Stimulated activated memory B cell treated with anti-CD40 and anti-IgM and Interleukin-4, amounts not matched to agents 10 μg/mL and 1 μg/mL and 100 μg/mL, for 72 hours (primary cell): Measurements from ENCODE around the gene IFRD2.
"Not testable (repeated sequence)": the region's sequence is repeated elsewhere in the genome, so short reads cannot be mapped to it uniquely, and the experiment has no call there.

ENCODE experiments used
- ATAC-seq: fragments of 150-1000 bp; cut with Tn5 transposase; 2 replicates; pipeline ENCODE4 v1.10.0; 2021
- H3K27ac Mint-ChIP-seq: one replicate; pipeline ENCODE4 v1.8.0; 2022; ENCODE audit warnings: mild to moderate bottlenecking, mixed read lengths
- H3K27me3 Mint-ChIP-seq: one replicate; pipeline ENCODE4 v1.8.0; 2022; ENCODE audit warnings: mixed read lengths
- H3K36me3 Mint-ChIP-seq: one replicate; pipeline ENCODE4 v1.8.0; 2022; ENCODE audit warnings: mixed read lengths
- H3K4me1 Mint-ChIP-seq: one replicate; pipeline ENCODE4 v1.8.0; 2022; ENCODE audit warnings: mixed read lengths
- H3K4me3 Mint-ChIP-seq: one replicate; pipeline ENCODE4 v1.8.0; 2022; ENCODE audit warnings: mild to moderate bottlenecking, moderate library complexity, mixed read lengths
- H3K9me3 Mint-ChIP-seq: one replicate; pipeline ENCODE4 v1.8.0; 2022; ENCODE audit warnings: mixed read lengths

Gene IFRD2

DNA sequence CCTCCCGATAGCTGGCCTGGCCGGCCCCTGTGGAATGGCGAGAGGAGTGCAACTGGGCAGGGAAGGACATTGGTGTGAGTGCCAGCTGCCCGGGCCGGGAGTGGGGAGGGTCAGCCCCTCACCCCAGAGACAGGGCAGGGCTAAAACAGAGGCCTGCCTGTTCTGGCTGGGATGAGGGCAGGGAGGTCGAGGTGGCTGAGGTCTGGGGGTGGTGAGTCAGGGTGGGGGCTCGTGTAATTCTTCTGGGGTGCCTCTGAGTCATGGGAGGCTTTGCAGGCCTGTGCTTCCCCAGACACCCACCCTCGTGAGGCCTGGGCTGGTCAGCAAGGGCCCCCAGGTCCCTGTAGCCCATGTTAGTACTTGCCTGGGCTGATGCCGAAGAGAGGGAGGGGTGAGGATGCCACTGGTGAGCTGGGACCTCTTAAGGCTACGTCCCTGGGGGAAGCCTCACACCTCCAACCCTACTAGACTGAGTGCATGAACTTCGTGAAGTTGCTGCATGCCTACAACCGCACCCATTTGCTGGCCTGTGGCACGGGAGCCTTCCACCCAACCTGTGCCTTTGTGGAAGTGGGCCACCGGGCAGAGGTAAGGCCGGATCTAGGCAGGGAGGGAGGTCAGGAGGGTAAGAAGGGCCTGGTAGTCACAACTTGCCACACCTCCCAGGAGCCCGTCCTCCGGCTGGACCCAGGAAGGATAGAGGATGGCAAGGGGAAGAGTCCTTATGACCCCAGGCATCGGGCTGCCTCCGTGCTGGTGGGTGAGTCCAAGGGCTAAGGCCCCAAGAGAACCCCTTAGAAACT is 21.6 kb downstream of the IFRD2 start:
- Mint-ChIP-seq H3K27ac (no peak overlapping the region), H3K9me3 (no peaks in the 10 kb centered on the region), H3K27me3 (peaks cover 29% of the 10 kb centered on the region), H3K4me1 (peaks cover 35% of the 10 kb centered on the region), H3K36me3 (no peaks in the 10 kb centered on the region), H3K4me3 (no peak overlapping the region)
- no peak for ATAC-seq

DNA sequence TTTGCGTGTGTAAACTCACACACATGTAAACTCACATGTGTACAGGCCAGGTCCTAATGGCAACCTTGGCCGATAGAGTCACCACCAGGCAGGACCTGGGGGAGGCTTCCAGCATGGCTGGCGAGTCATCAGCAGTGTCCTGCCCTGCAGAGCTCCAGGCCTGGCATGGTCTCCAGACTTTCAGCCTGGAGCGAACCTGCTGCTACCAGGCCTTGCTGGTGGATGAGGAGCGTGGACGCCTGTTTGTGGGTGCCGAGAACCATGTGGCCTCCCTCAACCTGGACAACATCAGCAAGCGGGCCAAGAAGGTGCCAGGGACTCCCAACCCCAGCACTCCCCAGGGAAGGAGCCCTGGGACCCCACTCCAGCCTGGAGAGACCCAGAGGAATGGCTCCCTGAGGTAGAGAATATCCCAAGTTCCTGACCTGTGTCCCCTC is 22.2 kb downstream of the IFRD2 start:
- no peak overlapping the region for H3K4me3 Mint-ChIP-seq
- peaks cover 29% of the 10 kb centered on the region for H3K4me1 Mint-ChIP-seq

DNA sequence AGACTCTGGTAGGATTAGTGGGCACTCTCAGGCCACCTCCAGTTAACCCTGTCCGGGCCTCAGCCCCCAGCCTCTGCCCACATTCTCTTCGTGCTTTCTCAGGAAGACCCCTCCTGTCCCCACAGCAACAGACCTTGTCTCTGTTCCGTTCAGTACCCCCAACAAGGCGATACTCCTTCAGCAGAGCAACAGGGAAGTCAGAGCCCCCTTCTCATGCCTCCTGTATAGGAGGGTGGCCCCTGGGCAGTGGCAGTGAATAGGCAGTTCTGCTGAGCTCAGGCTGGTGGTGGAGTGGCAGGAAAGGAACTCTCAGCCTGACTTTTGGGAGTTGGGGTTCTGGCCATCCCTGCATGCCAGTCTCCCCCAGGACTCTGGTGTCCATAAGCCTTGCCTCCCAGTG is 22.8 kb downstream of the IFRD2 start:
- H3K36me3 Mint-ChIP-seq: no peaks in the 10 kb centered on the region
- no peaks in the 10 kb centered on the region for H3K9me3 Mint-ChIP-seq
- H3K4me1 Mint-ChIP-seq: peaks cover 23% of the 10 kb centered on the region
- no peak overlapping the region for H3K4me3 Mint-ChIP-seq
- H3K27ac Mint-ChIP-seq: no peak overlapping the region
- peaks cover 19% of the 10 kb centered on the region for H3K27me3 Mint-ChIP-seq
- no peak for ATAC-seq

More for the DNA sequence above, 22.2 kb downstream of the IFRD2 start:
- Mint-ChIP-seq H3K36me3 (no peaks in the 10 kb centered on the region), H3K9me3 (no peaks in the 10 kb centered on the region), H3K27ac (no peak overlapping the region), H3K27me3 (peaks cover 22% of the 10 kb centered on the region)
- ATAC-seq: no peak

DNA sequence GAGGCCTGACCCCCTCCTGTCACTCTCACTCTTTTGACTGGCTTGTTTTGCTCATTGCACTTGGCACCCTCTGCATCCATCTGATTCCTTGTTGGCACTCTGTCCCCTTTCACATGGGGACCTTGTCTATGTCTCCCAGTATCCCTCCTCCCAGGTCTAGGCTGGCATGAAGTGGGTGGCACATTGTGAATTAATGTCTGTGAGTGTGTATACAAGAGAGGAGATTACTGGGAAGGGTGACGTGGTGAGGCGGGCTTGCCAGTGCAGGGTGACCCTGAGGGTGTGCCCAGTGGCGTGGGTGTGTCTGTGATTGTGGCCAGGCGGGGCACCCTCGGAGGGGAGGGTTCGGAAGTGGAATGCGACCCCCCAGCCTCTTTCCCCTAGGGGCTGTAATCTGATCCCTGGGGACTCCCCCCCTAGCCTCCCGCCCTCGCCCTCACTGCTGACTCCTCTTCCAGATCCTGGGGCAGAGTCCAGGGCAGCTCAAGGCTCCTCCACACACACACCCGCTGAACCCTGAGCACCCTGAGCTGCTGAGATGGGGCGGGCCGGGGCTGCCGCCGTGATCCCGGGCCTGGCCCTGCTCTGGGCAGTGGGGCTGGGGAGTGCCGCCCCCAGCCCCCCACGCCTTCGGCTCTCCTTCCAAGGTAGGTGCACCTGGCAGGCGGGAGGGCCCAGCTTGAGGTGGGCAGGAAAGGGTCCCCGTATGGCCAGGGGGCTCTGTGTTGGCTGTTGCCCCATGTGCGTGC is 23.4 kb downstream of the IFRD2 start, which contains the start of gene SEMA3B:
TSS of gene SEMA3B (plus strand) at position 445 of the 749 bp plus-strand sequence. CDS start at position 539, 94 bp downstream.
- Mint-ChIP-seq H3K36me3 (no peaks in the 10 kb centered on the region), H3K27ac (no peak within 1 kb of the TSS), H3K9me3 (no peaks in the 10 kb centered on the region), H3K4me3 (no peak within 1 kb of the TSS), H3K4me1 (peaks cover 17% of the 10 kb centered on the region), H3K27me3 (peaks cover 19% of the 10 kb centered on the region)
- no peak for ATAC-seq

DNA sequence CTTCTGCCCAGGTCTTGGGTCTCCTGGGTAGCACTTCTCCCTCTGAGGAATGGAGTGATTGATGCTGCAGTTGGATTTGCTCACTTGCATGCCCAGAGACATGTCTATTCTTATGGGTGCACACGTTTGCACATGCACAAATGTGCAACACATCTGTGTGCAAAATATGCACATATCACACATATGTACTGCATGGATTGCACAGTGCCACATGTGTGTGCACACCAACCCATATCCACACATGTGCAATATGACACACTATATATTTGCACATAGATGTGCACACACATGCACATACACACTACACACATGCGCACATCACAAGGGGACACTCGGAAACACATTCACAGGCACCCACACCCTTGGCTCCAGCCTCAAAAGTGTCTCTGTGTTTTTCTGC is 24.0 kb downstream of the IFRD2 start:
- peaks cover 15% of the 10 kb centered on the region for H3K27me3 Mint-ChIP-seq
- no peak for ATAC-seq
- peaks cover 14% of the 10 kb centered on the region for H3K4me1 Mint-ChIP-seq
- no peaks in the 10 kb centered on the region for H3K9me3 Mint-ChIP-seq
- H3K36me3 Mint-ChIP-seq: no peaks in the 10 kb centered on the region
- H3K4me3 Mint-ChIP-seq: no peak overlapping the region
- H3K27ac Mint-ChIP-seq: no peak overlapping the region

DNA sequence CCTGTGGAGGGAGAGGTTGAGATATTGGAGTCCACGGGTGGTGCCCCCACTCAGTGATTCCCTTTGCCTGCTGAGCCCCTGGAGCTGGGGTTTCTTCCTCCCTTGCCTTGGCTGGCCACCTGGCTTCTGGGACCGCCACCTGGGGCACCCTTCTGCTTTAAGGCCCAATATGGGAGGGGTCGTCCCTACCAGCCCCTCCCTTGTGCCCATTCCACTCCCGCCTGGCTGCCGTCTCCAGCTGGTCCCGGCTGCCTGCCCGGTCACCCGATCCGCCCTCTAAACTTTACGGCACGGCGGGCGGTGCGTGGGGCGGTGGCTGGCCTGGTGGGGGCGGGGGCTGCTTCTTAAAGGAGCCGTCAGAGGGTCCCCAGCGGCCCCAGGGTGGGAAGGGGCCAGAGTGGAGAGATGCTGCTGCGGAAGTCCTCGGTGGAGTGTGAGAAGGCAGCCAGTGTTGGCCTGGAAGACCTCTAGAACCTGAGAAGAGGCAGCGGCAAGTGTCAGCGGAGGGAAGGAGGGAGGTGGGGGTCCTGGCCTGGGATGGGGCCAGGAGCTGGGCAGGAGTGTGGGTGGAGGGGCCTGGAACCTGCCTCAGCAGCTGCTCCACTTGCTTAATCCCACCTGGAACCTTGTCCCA is 24.8 kb downstream of the IFRD2 start:
- no peaks in the 10 kb centered on the region for H3K36me3 Mint-ChIP-seq
- peaks cover 9% of the 10 kb centered on the region for H3K4me1 Mint-ChIP-seq

DNA sequence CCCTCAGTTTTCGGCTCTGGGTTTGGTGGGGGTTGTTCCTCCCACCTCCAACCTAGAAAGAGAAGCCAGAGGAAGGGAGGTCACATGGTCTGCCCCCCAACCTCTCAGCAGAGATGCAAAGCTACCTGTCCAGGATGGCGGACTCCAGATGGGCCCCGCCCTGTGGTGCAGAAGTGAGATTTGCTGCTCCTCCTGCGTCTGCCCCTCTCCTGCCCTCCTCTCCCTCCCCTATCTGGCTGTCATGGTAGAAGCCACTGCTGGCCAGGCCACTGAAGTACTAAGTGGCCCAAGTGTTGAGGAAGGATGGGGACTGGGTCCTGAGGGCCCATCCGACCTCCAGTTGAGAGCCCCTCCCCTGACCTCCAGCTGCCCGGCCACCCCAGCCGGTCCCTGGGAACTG is 25.4 kb downstream of the IFRD2 start:
- no peak overlapping the region for H3K27ac Mint-ChIP-seq
- no peaks in the 10 kb centered on the region for H3K36me3 Mint-ChIP-seq
- H3K27me3 Mint-ChIP-seq: peaks cover 9% of the 10 kb centered on the region
- H3K4me3 Mint-ChIP-seq: no peak overlapping the region
- ATAC-seq: no peak
- H3K4me1 Mint-ChIP-seq: peaks cover 6% of the 10 kb centered on the region
- no peaks in the 10 kb centered on the region for H3K9me3 Mint-ChIP-seq

More for the DNA sequence above, 24.8 kb downstream of the IFRD2 start:
- ATAC-seq: no peak
- H3K27ac Mint-ChIP-seq: no peak overlapping the region
- no peaks in the 10 kb centered on the region for H3K9me3 Mint-ChIP-seq
- H3K27me3 Mint-ChIP-seq: peaks cover 9% of the 10 kb centered on the region
- H3K4me3 Mint-ChIP-seq: no peak overlapping the region

DNA sequence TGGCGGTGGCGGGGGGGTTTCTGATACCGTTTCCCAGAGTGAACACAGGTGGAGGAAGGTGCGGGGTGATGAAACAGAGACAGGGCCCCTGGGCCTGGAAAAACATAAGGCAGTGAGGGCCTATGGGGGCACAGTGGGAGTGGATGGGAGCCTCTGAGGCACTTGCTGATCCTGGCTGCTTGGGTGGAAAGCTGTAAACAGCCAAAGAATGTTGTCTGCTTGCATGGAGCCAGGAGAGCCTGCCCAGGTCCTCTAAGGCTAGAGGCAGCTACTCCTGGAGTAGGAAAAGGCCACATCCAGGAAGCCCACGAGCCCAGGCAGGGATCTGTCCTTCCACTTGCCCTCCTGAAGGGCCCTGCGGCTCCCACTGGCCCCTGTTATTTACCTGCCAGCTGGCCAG is 26.2 kb downstream of the IFRD2 start:
- H3K36me3 Mint-ChIP-seq: no peaks in the 10 kb centered on the region
- H3K4me1 Mint-ChIP-seq: no peaks in the 10 kb centered on the region
- no peaks in the 10 kb centered on the region for H3K9me3 Mint-ChIP-seq
- no peak overlapping the region for H3K4me3 Mint-ChIP-seq
- H3K27me3 Mint-ChIP-seq: peaks cover 9% of the 10 kb centered on the region
- no peak overlapping the region for H3K27ac Mint-ChIP-seq
- no peak for ATAC-seq

DNA sequence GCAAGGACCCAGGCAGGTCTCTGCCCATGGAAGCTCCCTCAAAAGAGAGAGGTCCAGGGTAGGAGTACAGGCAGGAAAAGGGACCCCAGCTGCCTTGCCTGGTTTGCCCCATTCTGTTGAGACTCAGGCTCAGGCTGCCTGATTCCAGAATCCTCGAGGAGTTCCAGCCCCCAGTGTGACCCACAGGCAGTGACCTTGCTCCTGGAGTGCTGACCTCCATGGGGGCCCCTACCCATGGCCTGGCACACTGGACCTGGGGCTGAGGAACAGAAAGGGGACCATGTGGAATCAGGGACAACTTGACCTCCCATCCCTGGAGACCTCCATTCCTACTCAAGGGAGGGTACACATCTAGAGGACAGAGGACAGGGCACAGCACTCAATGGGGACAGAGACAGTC is 26.7 kb downstream of the IFRD2 start:
- Mint-ChIP-seq H3K27ac (no peak overlapping the region), H3K27me3 (peaks cover 9% of the 10 kb centered on the region), H3K9me3 (no peaks in the 10 kb centered on the region), H3K4me1 (peaks cover 2% of the 10 kb centered on the region), H3K4me3 (no peak overlapping the region), H3K36me3 (no peaks in the 10 kb centered on the region)
- no peak for ATAC-seq

DNA sequence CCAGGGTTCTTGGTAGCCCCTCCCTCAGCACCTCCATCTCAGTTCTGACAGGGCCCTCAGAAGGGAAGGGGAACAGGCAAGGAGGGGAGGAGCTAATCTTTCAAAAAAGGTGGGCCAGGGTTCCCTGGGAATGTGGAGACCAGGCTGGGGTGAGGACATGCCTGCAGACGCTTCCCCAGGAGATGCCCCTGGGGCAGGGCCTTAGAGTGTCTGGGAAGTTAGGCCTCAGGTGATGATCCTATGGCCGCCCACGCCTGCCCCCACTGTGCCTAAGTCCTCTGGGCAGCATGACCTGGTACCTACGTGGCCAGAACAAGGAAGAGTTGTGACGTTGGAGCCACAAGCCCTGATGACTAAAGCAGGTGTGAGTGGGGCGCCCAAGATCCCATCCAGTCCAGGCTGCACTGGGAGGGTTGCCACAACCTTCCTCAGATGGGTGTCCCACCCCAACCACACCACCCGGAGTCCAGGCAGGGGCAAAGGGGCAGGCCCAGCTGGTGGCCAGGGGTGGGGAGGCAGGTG is 27.2 kb downstream of the IFRD2 start:
- peaks cover 4% of the 10 kb centered on the region for H3K4me1 Mint-ChIP-seq
- no peak for ATAC-seq

DNA sequence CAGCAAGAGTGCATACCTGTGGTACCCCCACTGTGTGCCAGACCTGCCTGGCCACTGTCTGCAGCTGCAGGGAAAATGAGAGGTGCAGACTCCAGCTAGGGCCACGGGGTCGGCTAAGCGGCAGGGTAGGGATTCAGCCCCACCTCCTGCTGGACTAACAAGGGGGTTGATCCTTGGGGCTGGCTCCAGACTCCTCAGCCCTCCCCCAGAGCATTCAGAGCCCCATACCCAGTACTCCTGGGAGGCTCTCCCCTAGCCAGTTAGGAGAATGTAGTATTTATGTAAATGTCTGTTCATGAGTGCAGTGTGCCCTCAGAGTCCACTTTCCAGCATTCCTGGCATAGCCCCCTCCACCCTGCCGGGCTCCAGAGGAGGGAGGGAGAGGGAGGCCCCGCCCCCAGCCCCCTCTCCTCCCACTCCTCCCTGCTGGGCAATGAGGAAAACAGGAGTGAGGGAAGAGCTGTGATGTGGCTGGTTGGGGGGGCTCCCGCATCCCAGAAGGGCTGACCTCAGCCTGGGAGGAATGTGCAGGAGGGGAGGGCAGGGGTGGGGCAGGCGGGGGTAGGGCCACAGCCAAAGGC is 27.8 kb downstream of the IFRD2 start:
- no peak overlapping the region for H3K4me3 Mint-ChIP-seq
- H3K36me3 Mint-ChIP-seq: no peaks in the 10 kb centered on the region
- ATAC-seq: no peak
- H3K27ac Mint-ChIP-seq: peak overlapping the region; percentile 37
- peaks cover 10% of the 10 kb centered on the region for H3K4me1 Mint-ChIP-seq
- peaks cover 9% of the 10 kb centered on the region for H3K27me3 Mint-ChIP-seq
- no peaks in the 10 kb centered on the region for H3K9me3 Mint-ChIP-seq

More for the DNA sequence above, 27.2 kb downstream of the IFRD2 start:
- Mint-ChIP-seq H3K36me3 (no peaks in the 10 kb centered on the region), H3K27ac (no peak overlapping the region), H3K9me3 (no peaks in the 10 kb centered on the region), H3K27me3 (peaks cover 9% of the 10 kb centered on the region), H3K4me3 (no peak overlapping the region)

DNA sequence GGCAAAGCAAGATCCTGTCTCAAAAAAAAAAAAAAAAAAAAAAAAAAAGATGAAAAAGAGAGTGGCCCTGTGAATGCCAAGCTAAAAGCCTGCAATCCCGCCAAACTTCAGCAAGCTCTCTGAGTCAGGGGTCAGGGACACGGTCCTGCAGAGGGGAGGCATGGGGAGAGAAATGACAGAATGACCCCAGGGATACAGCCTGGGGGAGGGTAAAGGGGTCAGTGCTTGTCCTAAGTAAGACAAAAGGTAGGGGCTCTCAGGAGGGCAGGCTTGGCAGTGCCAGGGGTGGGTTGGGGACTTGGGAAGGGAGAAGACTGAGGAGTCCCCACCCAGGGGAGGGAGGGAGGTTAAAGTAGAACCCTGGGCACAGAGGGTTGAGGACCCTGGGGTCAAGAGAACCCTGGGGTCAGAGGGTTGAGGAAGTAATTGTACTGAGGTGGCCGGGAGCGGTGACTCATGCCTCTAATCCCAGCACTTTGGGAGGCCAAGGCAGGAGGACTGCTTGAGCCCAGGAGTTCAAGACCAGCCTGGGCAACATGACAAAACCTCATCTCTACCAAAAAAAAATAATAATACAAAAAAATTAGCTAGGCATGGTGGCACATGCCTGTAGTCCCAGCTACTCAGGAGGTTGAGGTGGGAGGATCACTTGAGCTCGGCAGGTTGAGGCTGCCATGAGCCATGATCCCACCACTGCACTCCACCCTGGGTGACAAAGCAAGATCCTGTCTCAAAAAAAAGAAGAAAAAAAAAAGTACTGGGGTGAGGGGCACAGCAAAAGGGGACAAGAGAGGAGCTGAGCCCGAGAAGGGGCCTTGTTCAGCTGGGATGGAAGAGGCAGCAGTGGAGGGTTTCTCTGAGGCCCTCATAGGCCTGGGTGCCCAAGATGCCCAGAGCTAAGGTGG is 28.5 kb downstream of the IFRD2 start:
- peak overlapping the region; percentile 37 for H3K27ac Mint-ChIP-seq

DNA sequence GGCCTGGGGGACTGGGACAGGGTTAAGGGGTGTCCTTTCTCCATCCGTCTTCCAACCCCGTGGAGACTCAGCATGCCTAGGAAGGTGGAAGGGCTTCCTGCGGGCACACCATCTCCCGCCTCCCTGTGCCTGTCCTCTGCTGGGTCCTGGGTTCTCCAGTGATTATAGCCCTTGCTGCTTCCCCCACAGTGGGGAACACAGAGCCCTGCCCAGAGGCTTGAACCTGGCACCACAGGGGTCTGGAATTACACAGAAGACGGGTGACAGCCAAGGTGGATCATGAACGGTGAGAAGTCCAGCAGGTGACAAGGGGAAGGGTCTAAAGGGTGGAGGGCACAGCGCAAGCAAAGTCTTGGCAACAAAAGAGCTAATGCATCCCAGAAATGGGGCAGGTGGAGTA is 29.5 kb downstream of the IFRD2 start:
- Mint-ChIP-seq H3K27ac (no peak overlapping the region), H3K4me3 (no peak overlapping the region), H3K27me3 (peaks cover 9% of the 10 kb centered on the region), H3K36me3 (peaks cover 15% of the 10 kb centered on the region), H3K4me1 (peaks cover 17% of the 10 kb centered on the region), H3K9me3 (no peaks in the 10 kb centered on the region)
- ATAC-seq: no peak

More for the DNA sequence above, 28.5 kb downstream of the IFRD2 start:
- no peaks in the 10 kb centered on the region for H3K9me3 Mint-ChIP-seq
- peaks cover 16% of the 10 kb centered on the region for H3K4me1 Mint-ChIP-seq
- peaks cover 6% of the 10 kb centered on the region for H3K36me3 Mint-ChIP-seq
- H3K4me3 Mint-ChIP-seq: no peak overlapping the region
- ATAC-seq: no peak
- H3K27me3 Mint-ChIP-seq: peaks cover 9% of the 10 kb centered on the region

DNA sequence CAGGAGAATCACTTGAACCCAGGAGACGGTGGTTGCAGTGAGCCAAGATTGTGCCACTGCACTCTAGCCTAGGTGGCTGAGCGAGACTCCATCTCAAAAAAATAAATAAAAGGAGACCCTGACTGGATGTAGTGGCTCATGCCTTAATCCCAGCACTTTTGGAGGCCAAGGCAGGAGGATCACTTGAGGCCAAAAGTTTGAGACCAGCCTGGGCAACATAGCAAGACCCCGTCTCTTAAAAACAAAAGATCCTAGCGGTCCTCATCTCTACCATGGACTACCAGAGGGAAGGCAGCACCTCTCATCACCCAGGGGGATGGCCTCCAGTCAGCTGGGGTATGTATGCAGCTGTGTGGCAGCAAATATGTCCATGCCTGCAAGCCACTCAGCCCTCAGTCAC is 30.0 kb downstream of the IFRD2 start:
- ATAC-seq, H3K4me3 Mint-ChIP-seq, H3K27ac Mint-ChIP-seq, H3K27me3 Mint-ChIP-seq, H3K9me3 Mint-ChIP-seq: not testable (repeated sequence)
- Mint-ChIP-seq H3K4me1 (peaks cover 17% of the 10 kb centered on the region), H3K36me3 (peaks cover 21% of the 10 kb centered on the region)
